ENCODE results near the gene SPATA13. TPM values are rescaled to one million over a fixed set of nuclear protein-coding genes. Genes with fewer than 3 reads are reported as not detected.

The SPATA13 gene
- total RNA-seq, 1 experiment from 2014 or later: 28.7 TPM

DNA sequence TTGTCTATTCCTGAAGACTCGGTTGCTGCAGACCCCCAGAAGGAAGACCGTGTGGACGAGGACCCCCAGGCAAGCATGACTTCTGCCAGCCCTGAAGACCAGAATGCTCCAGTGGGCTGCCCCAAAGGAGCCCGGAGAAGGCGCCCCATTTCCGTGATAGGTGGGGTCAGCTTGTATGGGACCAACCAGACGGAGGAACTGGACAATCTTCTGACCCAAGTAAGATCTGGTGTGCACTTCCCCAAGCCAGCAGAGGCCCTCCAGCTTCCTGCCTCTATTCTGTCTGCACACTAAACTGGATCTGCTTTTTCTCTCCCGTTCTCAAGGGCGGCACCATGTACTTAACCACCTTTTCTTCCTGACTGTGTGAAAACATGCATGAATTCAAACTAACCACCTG is 89.1 kb downstream of the SPATA13 start:
- Histone ChIP-seq H3K9me3 (ENCODE audit: insufficient read depth, low read depth) (no peaks in the 10 kb centered on the region), H3K9me2 (ENCODE audit: insufficient read depth) (no peaks in the 10 kb centered on the region), H4K20me1 (ENCODE audit: insufficient read depth) (peaks cover 19% of the 10 kb centered on the region; the same call in 1 of the 2 replicates), H3K4me2 (no peak overlapping the region), H3K4me1 (replicated peaks; ENCODE audit: insufficient read depth) (no peaks in the 10 kb centered on the region), H3K27me3 (ENCODE audit: insufficient read depth, low read depth) (no peaks in the 10 kb centered on the region), H3F3A (ENCODE audit: insufficient read depth, low read depth) (no peaks in the 10 kb centered on the region), H2AFZ (no peak overlapping the region), H3K79me2 (ENCODE audit: low read depth) (0 out of 2 replicates have a peak, but pooled peaks cover 6% of the 10 kb centered on the region), H3K36me3 (ENCODE audit: low read depth) (no peaks in the 10 kb centered on the region), H3K27ac (no peak overlapping the region), H3K4me3 (no peak overlapping the region)
- no TSS peak for BruUV-seq (replicated peaks)
- ChIA-PET POLR2A (ENCODE audit: unreplicated experiment) (no interaction called here), CTCF (no interaction called here)
- intact Hi-C loops (cut with micrococcal nuclease; ENCODE audit: unreplicated experiment): no loop called here
- DNase-seq: no peak
- TF ChIP-seq EZH2 (IDR thresholded peaks at IDR 0.05; ENCODE audit: low read depth): no peak
- TF ChIP-seq, protein P1, sequence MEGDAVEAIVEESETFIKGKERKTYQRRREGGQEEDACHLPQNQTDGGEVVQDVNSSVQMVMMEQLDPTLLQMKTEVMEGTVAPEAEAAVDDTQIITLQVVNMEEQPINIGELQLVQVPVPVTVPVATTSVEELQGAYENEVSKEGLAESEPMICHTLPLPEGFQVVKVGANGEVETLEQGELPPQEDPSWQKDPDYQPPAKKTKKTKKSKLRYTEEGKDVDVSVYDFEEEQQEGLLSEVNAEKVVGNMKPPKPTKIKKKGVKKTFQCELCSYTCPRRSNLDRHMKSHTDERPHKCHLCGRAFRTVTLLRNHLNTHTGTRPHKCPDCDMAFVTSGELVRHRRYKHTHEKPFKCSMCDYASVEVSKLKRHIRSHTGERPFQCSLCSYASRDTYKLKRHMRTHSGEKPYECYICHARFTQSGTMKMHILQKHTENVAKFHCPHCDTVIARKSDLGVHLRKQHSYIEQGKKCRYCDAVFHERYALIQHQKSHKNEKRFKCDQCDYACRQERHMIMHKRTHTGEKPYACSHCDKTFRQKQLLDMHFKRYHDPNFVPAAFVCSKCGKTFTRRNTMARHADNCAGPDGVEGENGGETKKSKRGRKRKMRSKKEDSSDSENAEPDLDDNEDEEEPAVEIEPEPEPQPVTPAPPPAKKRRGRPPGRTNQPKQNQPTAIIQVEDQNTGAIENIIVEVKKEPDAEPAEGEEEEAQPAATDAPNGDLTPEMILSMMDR (conservative IDR thresholded peaks at IDR 0.05): no peak

DNA sequence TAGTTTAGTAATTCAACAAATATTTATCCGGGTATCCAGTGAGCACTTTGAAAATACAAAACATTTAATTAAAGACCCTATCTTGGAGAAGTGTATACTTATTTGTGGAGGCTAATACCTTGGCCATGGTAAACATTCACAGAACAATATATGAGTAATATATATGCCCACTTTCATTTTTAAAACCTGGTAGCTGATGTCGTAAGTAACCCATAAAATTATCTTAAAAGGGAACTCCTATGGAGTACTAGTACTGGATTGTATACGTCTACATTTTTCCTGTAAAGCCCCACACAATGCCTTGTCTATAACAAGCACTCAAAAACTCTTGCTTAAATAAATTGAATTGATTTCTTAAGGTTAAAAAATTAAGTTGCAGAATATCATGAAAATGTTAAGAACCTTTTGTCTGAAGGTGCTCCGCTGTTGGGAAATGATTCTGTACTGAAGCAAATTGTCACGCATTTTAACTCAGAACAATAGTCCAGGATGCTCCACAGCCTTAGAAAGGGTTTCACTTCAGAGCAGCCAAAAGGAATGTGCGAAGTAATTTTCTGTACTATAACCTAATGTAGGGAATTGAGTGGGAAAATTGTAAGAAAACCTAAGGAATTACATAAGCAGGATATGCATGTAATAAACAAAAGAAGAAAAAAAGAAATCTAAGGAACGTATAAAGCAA is 90.0 kb downstream of the SPATA13 start:
- TF ChIP-seq, protein P1 (conservative IDR thresholded peaks at IDR 0.05): no peak
- no peak for TF ChIP-seq EZH2 (IDR thresholded peaks at IDR 0.05; ENCODE audit: low read depth)
- Histone ChIP-seq H3F3A (ENCODE audit: insufficient read depth, low read depth) (no peaks in the 10 kb centered on the region), H3K79me2 (ENCODE audit: low read depth) (0 out of 2 replicates have a peak, but pooled peaks cover 6% of the 10 kb centered on the region), H3K36me3 (ENCODE audit: low read depth) (no peaks in the 10 kb centered on the region), H3K4me3 (no peak overlapping the region), H3K9me3 (ENCODE audit: insufficient read depth, low read depth) (no peaks in the 10 kb centered on the region), H3K27me3 (ENCODE audit: insufficient read depth, low read depth) (no peaks in the 10 kb centered on the region), H4K20me1 (ENCODE audit: insufficient read depth) (peaks cover 19% of the 10 kb centered on the region; the same call in 1 of the 2 replicates), H3K4me1 (replicated peaks; ENCODE audit: insufficient read depth) (no peaks in the 10 kb centered on the region), H3K4me2 (no peak overlapping the region), H2AFZ (no peak overlapping the region), H3K27ac (no peak overlapping the region), H3K9me2 (ENCODE audit: insufficient read depth) (no peaks in the 10 kb centered on the region)
- ChIA-PET POLR2A (ENCODE audit: unreplicated experiment) (no interaction called here), CTCF (no interaction called here)
- DNase-seq: no peak
- intact Hi-C loops (cut with micrococcal nuclease; ENCODE audit: unreplicated experiment): no loop called here
- BruUV-seq (replicated peaks): no TSS peak

DNA sequence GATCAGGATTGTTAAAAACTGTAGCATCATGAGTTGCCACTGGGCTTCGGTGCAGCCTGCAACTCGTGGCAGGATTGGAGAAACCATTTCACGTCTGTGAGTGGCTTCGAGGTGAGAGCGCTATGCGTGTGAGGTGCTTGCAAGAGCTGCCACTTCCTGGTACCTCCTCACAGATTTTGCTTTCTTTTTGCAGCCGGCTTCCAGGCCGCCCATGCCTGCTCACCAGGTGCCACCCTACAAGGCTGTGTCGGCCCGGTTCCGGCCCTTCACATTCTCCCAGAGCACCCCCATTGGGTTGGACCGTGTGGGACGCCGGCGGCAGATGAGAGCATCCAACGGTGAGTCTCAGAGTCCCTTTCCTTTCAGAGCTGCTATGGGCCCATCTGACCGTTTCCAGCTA is 91.0 kb downstream of the SPATA13 start:
- Histone ChIP-seq H3K27ac (no peak overlapping the region), H3K79me2 (ENCODE audit: low read depth) (0 out of 2 replicates have a peak, but pooled peaks cover 6% of the 10 kb centered on the region), H3K9me2 (ENCODE audit: insufficient read depth) (no peaks in the 10 kb centered on the region), H3K36me3 (ENCODE audit: low read depth) (no peaks in the 10 kb centered on the region), H2AFZ (no peak overlapping the region), H3K27me3 (ENCODE audit: insufficient read depth, low read depth) (no peaks in the 10 kb centered on the region), H3K4me2 (no peak overlapping the region), H3K4me3 (no peak overlapping the region), H3K4me1 (replicated peaks; ENCODE audit: insufficient read depth) (no peaks in the 10 kb centered on the region), H3K9me3 (ENCODE audit: insufficient read depth, low read depth) (no peaks in the 10 kb centered on the region), H3F3A (ENCODE audit: insufficient read depth, low read depth) (no peaks in the 10 kb centered on the region), H4K20me1 (ENCODE audit: insufficient read depth) (peaks cover 19% of the 10 kb centered on the region; the same call in 1 of the 2 replicates)
- no peak for DNase-seq
- no TSS peak for BruUV-seq (replicated peaks)
- CTCF ChIA-PET: no interaction called here
- intact Hi-C loops (cut with micrococcal nuclease; ENCODE audit: unreplicated experiment): no loop called here
- POLR2A ChIA-PET (ENCODE audit: unreplicated experiment): no interaction called here
- TF ChIP-seq, protein P1 (conservative IDR thresholded peaks at IDR 0.05): no peak
- TF ChIP-seq EZH2 (IDR thresholded peaks at IDR 0.05; ENCODE audit: low read depth): no peak

Measured in PC-9 (cell line).